AG10803 (cell line): ENCODE measurements around the gene MAST3.
"Not testable (repeated sequence)": the region's sequence is repeated elsewhere in the genome, so short reads cannot be mapped to it uniquely, and the experiment has no call there.

Experiments
- DNase-seq: peaks from one replicate; pipeline ENCODE4 v3.0.0; 2010; ENCODE audit warnings: low read depth
- H3K4me3 ChIP-seq: 2 replicates; pipeline ENCODE4 v1.5.1; 2011; ENCODE audit warnings: mild to moderate bottlenecking, low read length, control low read depth
- CTCF ChIP-seq: conservative IDR thresholded peaks from 2 replicates; pipeline ENCODE4 v1.5.1; 2011; ENCODE audit warnings: mild to moderate bottlenecking, low read length, control low read depth, inconsistent platforms

Gene MAST3

GRCh38 chr19:18085702-18086457 lies 11.7 kb upstream of the MAST3 start:
- no peak for DNase-seq
- TF ChIP-seq CTCF: no peak
- H3K4me3 ChIP-seq: no peak overlapping the region

- H3K4me3 ChIP-seq: no peak within 1 kb of the TSS
- DNase-seq: no peak
- TF ChIP-seq CTCF: no peak
Measured at GRCh38 chr19:18086590-18087138, 10.9 kb upstream of the MAST3 start, which contains the start of gene IL12RB1. Gene IL12RB1 (minus strand): TSS chr19:18086934. CDS start chr19:18086823, 111 bp downstream.

GRCh38 chr19:18089096-18089541 lies 8.5 kb upstream of the MAST3 start:
- not testable (repeated sequence) for DNase-seq, H3K4me3 ChIP-seq

- H3K4me3 ChIP-seq: no peak overlapping the region
- no peak for DNase-seq
- no peak for TF ChIP-seq CTCF
Measured at GRCh38 chr19:18089726-18090125, 7.9 kb upstream of the MAST3 start.

GRCh38 chr19:18090545-18091216 lies 6.9 kb upstream of the MAST3 start:
- DNase-seq: no peak
- no peak overlapping the region for H3K4me3 ChIP-seq
- TF ChIP-seq CTCF: no peak

GRCh38 chr19:18091217-18091608 lies 6.4 kb upstream of the MAST3 start:
- DNase-seq: no peak
- TF ChIP-seq CTCF: no peak
- no peak overlapping the region for H3K4me3 ChIP-seq

- no peak for TF ChIP-seq CTCF
- H3K4me3 ChIP-seq: no peak overlapping the region
- DNase-seq: no peak
Measured at GRCh38 chr19:18093439-18094161, 4.0 kb upstream of the MAST3 start.
